Effector memory CD4-positive, alpha-beta T cell (primary cell): ENCODE data around the gene DAPK2.

Experiments used
- DNase-seq, 3 donors: peaks; one replicate each; pipeline ENCODE4 v3.0.0-alpha.2; 2020
- H3K27ac ChIP-seq: 2 replicates; pipeline ENCODE4 v1.7.0; 2013; ENCODE audit warnings: mild to moderate bottlenecking, low read length, moderate library complexity; ENCODE audit not compliant: insufficient read depth, poor library complexity, severe bottlenecking
- H3K27me3 ChIP-seq: replicated peaks from 2 replicates; pipeline ENCODE4 v1.7.0; 2013; ENCODE audit warnings: mild to moderate bottlenecking, low read length; ENCODE audit not compliant: insufficient read depth, control insufficient read depth, poor library complexity, severe bottlenecking
- H3K36me3 ChIP-seq: 2 replicates; pipeline ENCODE4 v1.7.0; 2013; ENCODE audit warnings: mild to moderate bottlenecking, low read length, moderate library complexity; ENCODE audit not compliant: control insufficient read depth, insufficient read depth
- H3K4me1 ChIP-seq: 2 replicates; pipeline ENCODE4 v1.7.0; 2013; ENCODE audit warnings: low read length, mild to moderate bottlenecking; ENCODE audit not compliant: control insufficient read depth, insufficient read depth, poor library complexity, severe bottlenecking
- H3K4me3 ChIP-seq: 2 replicates; pipeline ENCODE4 v1.7.0; 2013; ENCODE audit warnings: low read length, low read depth, mild to moderate bottlenecking; ENCODE audit not compliant: insufficient read depth, poor library complexity, severe bottlenecking
- H3K9me3 ChIP-seq: 2 replicates; pipeline ENCODE4 v1.7.0; 2013; ENCODE audit warnings: mild to moderate bottlenecking, low read length, moderate library complexity; ENCODE audit not compliant: control insufficient read depth

The DAPK2 gene

DNA sequence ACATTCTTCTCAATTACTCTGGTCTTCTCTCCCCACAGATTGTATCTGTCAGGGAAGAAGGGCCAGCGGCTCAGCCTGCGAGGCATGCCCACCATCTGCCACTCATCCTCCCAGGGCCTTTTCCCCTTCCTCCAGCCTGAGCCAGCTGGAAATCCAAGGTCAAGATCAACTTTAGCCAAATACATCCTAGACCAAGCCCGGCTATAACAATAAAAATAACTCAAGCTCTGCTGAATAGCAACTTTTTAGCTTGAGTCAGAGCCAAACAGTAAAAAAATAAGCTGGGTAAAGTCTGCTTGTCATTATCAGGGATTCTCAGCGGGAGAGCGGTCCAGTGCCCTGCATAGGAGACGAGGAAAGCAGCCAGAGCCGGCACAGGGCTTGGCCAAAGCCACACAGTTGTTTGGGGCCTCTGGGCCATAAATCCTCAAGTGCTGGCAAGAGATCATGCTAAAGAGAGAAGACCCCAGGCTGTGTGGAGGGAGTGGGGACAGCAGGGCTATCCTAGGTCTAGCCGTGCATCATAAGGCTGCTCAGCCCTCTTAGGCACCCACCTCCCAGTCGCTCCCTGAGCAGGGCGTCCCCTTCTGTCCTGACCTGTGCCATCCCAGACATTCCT, 136.4 kb downstream of the DAPK2 start:
- no peaks in the 10 kb centered on the region for H3K27me3 ChIP-seq
- no peak for DNase-seq
- H3K36me3 ChIP-seq = no peaks in the 10 kb centered on the region
- no peak overlapping the region for H3K27ac ChIP-seq
- H3K4me3 ChIP-seq = no peak overlapping the region
- H3K9me3 ChIP-seq = no peaks in the 10 kb centered on the region
- peaks cover 15% of the 10 kb centered on the region for H3K4me1 ChIP-seq

DNA sequence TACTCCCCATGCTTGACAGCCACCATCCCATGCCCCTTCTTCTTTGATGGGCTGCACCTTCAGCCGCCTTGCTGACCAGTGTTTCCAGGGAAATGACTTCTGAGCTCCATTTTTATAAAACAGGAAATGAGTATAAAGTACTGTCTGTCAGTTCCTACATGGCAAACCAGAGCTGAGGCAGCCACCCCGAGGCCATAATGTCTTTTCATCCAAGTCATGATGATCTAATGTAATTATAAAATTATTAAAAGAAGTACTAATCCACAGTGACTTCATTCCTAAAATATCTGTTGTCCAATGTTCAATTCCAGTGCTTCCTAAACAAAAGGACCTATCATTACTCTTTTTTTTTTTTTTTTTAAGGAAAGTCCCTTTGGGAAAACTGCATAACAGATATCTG, 137.3 kb downstream of the DAPK2 start:
- Histone ChIP-seq H3K27me3 (no peaks in the 10 kb centered on the region), H3K36me3 (no peaks in the 10 kb centered on the region), H3K4me3 (no peak overlapping the region), H3K27ac (no peak overlapping the region), H3K4me1 (peaks cover 15% of the 10 kb centered on the region), H3K9me3 (no peaks in the 10 kb centered on the region)
- no peak for DNase-seq

DNA sequence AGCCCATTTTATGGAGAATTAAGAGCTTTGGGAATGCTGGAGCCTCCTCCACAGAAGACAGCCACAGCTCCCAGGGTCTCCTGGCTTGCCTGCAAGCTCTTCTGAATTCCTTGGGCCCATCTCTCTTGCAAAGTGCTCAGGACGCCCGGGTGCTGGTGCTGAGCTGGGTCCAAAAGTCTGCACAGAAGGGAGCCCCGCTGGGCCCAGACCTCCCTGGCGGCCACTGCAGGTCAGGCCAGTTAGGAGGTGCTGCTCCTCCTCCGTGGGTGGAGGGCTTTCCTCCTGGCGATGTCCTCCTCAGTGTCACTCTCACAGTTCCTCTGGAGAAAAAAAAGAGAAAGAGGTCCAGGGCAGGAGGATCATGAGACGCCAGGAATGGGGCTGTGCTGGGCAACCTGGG, 138.0 kb downstream of the DAPK2 start:
- no peak for DNase-seq
- peaks cover 15% of the 10 kb centered on the region for H3K4me1 ChIP-seq
- no peak overlapping the region for H3K4me3 ChIP-seq
- H3K27me3 ChIP-seq = no peaks in the 10 kb centered on the region
- no peaks in the 10 kb centered on the region for H3K36me3 ChIP-seq
- no peak overlapping the region for H3K27ac ChIP-seq
- H3K9me3 ChIP-seq = no peaks in the 10 kb centered on the region

- H3K4me1 ChIP-seq = peaks cover 15% of the 10 kb centered on the region
- H3K27me3 ChIP-seq = no peaks in the 10 kb centered on the region
- H3K27ac ChIP-seq = no peak overlapping the region
- no peak overlapping the region for H3K4me3 ChIP-seq
- no peaks in the 10 kb centered on the region for H3K9me3 ChIP-seq
- no peak for DNase-seq
- no peaks in the 10 kb centered on the region for H3K36me3 ChIP-seq
Measured at GRCh38 chr15:63907521-63907920, 138.8 kb downstream of the DAPK2 start.

DNA sequence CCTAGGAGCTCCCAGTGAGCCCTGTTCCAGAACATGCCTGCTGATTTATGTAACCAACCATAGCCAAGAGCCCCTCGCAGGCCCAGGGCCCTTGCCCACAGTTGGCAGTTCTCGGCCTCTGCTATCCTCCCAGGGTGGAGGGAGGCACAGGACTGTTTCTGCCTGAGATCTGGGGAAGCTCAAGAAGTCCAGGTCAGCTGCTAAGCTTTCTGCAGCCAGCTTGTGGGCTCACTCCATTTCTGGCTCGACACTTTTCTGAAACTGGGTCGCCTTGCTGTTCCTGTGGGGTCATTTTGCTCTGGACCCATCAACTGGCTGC, 140.1 kb downstream of the DAPK2 start:
- Histone ChIP-seq H3K27ac (peak overlapping the region; percentile 32), H3K36me3 (no peaks in the 10 kb centered on the region), H3K4me3 (no peak overlapping the region), H3K27me3 (no peaks in the 10 kb centered on the region), H3K9me3 (no peaks in the 10 kb centered on the region), H3K4me1 (peaks cover 15% of the 10 kb centered on the region)
- no peak for DNase-seq

- Histone ChIP-seq H3K27ac (peak overlapping the region; percentile 32), H3K27me3 (no peaks in the 10 kb centered on the region), H3K4me3 (no peak overlapping the region), H3K4me1 (peaks cover 15% of the 10 kb centered on the region), H3K9me3 (no peaks in the 10 kb centered on the region), H3K36me3 (no peaks in the 10 kb centered on the region)
- DNase-seq = no peak
Measured at GRCh38 chr15:63905558-63906265, 140.6 kb downstream of the DAPK2 start.

- H3K27me3 ChIP-seq = no peaks in the 10 kb centered on the region
- no peaks in the 10 kb centered on the region for H3K9me3 ChIP-seq
- H3K36me3 ChIP-seq = no peaks in the 10 kb centered on the region
- no peak for DNase-seq
- H3K4me1 ChIP-seq = peaks cover 15% of the 10 kb centered on the region
- no peak overlapping the region for H3K4me3 ChIP-seq
- H3K27ac ChIP-seq = peak overlapping the region; percentile 22
Measured at GRCh38 chr15:63905131-63905530, 141.2 kb downstream of the DAPK2 start.

- no peak for DNase-seq
- Histone ChIP-seq H3K27ac (no peak overlapping the region), H3K36me3 (no peaks in the 10 kb centered on the region), H3K4me1 (peaks cover 15% of the 10 kb centered on the region), H3K4me3 (no peak overlapping the region), H3K27me3 (no peaks in the 10 kb centered on the region), H3K9me3 (no peaks in the 10 kb centered on the region)
Measured at GRCh38 chr15:63904042-63904441, 142.2 kb downstream of the DAPK2 start.

DNA sequence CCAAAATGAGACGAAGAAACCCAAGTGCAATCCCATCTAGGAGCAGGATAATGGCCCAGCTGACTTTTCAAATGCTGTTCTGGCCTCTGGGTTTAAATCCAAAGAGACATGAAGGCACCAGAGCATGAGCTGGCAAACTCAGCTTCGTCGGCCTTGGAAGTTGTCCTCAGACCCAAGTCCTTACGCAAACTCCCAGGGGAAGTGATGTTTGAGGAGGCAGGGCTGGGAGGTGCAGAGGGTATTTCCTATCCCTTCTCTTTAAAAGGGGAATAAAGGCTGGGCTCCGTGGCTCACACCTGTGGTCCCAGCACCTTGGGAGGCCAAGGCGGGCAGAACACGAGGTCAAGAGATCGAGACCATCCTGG, 143.6 kb downstream of the DAPK2 start:
- no peaks in the 10 kb centered on the region for H3K36me3 ChIP-seq
- H3K27ac ChIP-seq = no peak overlapping the region
- no peak overlapping the region for H3K4me3 ChIP-seq
- peaks cover 15% of the 10 kb centered on the region for H3K4me1 ChIP-seq
- no peak for DNase-seq
- H3K9me3 ChIP-seq = no peaks in the 10 kb centered on the region
- H3K27me3 ChIP-seq = no peaks in the 10 kb centered on the region

DNA sequence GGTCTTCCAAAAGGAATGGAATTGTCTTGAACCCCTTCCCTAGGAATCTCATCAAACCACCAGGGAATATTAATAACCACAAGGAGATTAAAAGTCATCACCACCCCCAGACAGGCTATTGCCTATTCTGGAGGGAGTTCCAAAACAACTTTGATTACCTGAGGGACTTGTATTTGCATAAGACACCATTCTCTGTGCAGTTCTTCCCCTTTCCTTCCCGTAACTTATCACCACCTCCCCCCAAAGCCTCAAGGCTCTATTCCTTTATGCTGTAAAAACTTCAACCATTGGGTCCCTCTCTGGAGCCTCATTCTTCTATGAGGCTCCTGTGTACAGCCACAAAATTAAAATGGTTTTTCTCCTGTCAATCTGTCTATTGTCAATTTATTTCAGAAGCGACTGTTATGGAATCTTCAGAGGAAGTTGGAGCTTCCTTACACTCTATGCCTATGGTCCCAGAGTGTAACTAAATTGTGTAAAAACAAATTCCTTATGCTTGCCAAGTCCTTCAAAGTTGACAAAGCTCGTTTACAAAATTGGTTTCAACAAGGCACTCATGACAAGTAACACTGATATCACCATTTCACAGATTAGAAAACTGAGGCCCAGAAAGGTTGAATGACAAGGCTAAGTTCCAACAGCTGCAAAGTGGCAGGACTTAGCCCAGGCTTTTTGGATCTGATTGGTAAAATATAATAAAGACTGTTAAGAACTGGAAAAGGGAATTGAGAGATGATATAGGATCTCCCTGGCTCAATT, 144.2 kb downstream of the DAPK2 start:
- Histone ChIP-seq H3K27ac (no peak overlapping the region), H3K4me3 (no peak overlapping the region), H3K36me3 (no peaks in the 10 kb centered on the region), H3K27me3 (no peaks in the 10 kb centered on the region), H3K9me3 (no peaks in the 10 kb centered on the region), H3K4me1 (peaks cover 15% of the 10 kb centered on the region)
- no peak for DNase-seq
